Bone marrow (tissue), 2 donors: ENCODE results near the gene COX20.
A peak's percentile ranks its signal among the peaks of the same experiment; 100 is the strongest.
"Not testable (repeated sequence)": the region's sequence is repeated elsewhere in the genome, so short reads cannot be mapped to it uniquely, and the experiment has no call there.

Experiments used
- DNase-seq, 2 donors: peaks; one replicate each; lab custom pipeline; 2025; lab: John Stamatoyannopoulos, UW

Gene COX20

DNA sequence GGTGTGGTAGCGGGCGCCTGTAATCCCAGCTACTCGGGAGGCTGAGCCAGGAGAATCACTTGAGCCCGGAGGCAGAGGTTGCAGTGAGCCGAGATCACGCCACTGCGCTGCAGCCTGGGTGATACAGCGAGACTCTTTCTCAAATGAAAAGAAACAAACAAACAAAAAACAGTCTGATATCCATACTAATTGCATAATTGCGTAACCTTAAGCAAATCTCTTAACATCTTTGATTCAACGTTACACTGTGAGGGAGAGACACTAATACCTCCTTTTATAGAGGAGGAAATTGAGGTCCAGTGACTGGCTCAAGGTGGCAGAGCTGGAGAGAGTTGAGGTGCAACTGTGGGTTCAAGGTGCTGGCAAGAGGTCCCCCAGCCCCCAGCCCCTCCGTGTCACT lies 12.6 kb upstream of the COX20 start:
- DNase-seq = no peak

DNA sequence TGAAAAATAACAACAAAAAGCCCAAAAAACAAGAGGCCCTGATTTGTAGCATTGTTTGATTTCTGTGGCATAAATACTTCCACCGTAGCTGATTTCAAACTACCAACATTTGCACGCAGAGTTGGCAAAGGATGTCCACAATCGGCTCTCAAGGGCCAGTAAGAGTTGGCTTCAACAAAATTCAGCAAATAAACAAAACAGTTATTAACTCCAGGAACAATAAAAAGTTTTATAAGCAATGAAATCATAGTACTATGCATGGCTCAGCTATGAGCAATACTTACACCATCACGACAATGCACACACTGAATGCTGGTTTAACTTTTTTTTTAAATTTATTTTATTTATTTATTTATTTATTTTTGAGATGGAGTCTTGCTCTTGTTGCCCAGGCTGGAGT lies 8.7 kb upstream of the COX20 start:
- no peak for DNase-seq

DNA sequence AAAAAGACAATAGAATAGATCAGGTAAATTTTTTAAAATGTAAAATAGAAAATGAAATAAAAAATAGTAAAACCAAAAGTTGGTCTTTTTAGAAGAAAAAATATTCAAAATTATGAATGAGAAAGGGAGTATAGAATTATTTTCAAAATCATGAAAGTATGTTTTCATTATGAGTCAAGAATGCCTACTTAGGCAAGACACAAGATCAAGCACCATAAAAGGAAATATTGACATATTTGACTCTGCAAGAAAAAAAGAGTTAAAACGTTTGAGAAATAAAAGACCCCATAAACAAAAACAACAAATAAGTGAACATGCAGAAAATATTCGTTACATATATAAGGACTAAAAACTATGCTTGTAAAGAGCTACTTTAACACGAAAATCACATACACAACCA lies 4.8 kb upstream of the COX20 start:
- no peak for DNase-seq

DNA sequence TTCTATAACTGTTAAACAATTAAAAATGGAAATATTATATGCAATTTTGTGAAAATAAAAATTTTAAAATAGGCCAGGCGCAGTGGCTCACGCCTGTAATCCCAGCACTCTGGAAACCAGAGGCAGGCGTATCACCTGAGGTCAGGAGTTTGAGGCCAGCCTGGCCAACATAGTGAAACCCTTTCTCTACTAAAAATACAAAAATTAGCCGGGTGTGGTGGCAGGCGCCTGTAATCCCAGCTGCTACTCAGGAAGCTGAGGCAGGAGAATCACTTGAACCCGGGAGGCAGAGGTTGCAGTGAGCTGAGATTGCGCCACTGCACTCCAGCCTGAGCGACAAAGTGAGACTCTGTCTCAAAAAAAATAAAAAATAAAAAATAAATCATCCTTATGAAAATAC lies 2.2 kb upstream of the COX20 start:
- not testable (repeated sequence) for DNase-seq

DNA sequence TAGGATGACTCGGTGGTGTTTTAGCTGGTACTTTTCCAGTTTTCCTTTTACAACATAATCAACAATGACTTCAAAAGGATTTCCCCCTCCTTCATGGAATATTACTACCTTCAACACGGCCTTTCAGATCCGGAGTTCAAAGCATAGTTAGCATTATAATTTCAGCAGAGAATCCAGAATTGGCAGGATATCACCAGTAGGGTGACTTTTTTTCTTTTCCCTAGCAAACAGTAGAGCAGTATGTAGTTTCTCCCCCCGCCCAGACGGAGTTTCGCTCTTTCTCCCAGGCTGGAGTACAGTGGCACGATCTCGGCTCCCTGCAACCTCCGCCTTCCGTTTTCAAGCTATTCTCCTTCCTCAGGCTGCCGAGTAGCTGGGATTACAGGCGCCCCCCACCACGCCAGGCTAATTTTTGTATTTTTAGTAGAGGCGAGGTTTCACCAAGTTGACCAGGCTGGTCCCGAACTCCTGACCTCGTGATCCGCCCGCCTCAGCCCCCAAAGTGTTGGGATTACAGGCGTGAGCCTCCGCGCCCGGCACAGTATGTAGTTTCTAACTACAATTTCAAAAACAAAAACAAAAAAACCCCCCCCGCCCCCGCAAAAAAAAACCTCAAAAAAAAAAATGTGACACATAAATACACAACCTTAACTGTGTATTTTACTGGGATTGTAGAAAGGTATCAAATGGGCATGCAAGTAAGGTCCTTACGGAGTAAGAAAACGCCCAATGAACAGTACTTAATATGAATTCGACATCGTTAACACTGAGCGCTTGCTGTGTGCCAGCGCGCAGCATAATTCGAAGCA lies 1.5 kb upstream of the COX20 start:
- DNase-seq = peak; percentile 21 to 67

DNA sequence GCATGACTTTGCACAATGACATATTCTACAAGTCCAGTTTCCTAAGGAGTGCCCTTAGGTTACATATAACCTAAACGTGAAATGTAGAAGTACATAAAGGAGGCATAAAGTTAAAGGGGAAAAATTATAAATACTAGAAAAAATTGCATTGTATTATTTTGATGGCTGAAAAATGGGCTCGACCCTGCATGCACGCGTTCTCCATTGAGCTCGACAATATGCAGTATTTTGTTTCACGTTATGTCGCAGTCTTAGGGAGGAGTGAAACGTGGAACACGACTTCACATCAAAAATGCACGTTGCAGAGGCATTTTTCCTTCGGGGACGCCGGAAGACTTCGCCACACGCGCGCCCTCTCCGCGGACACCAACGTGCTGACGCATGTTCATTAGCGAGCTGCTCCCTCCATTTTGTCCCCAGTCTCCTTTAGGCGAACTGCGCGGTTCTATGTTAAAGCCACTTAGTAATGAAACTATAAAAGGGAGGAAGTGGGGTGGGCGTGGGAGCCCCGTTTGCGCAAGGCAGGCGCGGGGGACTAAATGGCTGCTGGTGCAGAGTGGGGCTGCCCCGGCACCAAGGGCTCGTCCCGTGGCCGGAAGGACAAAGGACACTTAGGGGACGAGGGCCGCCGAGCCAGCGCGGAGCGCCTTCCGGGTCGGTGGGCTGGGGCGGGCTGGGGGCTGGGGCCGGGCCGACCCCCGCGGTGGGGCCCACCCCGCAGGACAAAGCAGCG lies 749 bp upstream of the COX20 start:
- DNase-seq = peak; percentile 95 to 98

DNA sequence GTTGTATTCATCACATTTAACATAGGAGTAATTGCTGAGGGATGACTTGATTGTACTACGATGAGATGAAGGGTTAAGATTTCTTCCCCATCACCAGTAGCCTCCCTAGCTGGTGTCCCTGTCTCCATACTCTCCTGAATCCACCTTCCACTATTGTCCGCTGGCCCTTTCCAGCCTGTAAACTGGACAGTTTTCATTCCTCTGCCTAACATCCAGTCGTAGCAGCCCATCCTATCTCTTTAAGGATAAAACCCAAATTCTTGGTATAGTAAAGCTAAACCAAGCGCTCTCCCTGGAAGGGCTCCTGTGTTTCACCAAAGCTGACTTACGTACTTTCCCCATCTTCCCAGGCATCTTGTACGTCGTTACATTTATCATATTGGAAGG lies 670 bp downstream of the COX20 start:
- no peak for DNase-seq

DNA sequence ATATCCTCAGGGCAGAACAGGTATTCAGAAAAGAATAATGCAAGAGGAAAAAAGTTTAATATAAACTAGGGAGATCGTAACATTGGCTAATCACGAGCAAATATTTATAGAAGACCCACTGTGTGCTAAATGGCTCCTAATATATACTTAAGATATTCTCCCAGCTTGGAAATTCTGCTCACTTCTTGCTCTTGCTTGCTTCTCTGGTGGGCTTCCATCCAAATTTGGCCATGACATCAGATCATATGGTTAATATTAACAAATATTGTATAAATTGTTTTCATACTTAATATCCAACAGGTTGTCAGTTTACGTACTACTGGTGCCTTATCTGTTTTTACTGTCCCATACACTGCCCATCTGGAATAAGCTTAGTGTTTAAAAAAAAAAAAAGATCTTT lies 1.1 kb downstream of the COX20 start:
- DNase-seq = no peak

DNA sequence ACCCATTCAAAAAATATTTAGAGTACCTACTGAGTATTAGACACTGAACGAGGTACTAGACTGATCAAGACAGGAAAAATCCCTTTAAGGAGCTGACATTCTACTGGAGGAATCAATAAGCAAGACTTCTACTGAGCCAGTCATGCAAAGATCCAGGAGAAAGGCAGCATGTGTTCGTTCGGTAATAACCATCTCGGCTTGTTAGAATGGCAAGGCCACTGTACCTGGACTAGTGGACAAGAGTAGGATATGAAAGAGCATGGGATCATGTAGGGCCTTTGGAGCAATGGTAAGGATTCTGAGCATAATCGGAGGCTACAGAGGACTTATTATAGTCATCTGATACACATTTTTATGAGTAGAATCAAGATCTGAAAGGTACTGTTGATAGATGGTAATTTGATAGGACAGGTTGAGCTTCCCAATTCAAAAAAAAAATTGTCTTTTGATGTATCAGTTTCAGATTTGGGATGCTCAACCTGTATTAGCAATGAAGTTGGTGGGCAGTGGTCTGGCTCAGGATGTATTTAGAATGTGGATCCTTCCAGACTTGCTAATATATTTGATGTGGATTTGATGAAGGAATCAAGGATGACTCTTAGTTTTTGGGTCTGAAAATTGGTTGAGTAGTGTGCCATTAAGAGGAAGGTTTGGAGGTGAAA lies 2.3 kb downstream of the COX20 start:
- DNase-seq = no peak

DNA sequence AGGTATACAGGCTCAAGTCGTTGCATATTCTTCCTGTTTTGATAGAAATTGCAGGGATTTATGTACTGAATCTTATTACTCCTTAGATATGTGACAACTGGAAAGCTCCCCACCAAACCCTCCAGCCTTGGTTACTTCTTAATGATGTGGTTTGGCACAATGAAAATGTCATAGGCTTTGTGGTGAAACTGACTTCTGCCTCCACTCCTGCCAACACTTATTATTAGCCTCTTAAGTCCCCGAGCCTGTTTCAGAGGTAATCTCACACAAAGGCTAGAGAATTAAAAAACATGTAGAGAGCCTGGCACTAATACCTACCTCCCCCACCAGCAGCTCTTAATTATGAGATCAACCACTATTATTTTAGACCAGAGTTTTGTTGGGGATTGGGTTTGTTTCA lies 4.2 kb downstream of the COX20 start:
- DNase-seq = no peak

DNA sequence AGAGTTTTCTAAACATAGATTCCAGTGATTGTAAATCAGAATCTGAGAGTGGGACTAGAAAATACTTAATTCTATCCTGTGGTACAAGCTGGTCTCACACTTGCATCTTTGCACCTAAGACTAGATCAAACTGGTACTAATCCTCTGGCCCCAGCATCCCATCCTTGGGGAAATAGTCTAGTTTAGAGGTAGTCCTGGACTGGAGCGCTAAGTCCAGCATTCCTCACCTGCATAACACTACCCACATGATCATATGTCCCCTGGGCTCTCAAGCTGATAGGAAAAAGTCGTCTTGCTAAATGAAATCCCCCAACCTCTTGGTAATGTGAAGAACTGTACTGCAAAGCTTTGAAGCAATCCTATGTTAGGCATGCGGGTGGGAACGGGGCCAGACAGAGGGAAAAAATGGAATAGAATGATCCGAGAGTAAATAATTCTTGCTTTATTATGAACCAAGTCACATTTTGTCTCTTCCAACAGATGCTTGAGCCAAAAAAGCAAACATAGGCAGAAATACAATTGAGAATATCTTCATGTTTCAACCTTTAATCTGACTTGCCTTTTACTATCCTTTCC lies 4.8 kb downstream of the COX20 start:
- DNase-seq = no peak

DNA sequence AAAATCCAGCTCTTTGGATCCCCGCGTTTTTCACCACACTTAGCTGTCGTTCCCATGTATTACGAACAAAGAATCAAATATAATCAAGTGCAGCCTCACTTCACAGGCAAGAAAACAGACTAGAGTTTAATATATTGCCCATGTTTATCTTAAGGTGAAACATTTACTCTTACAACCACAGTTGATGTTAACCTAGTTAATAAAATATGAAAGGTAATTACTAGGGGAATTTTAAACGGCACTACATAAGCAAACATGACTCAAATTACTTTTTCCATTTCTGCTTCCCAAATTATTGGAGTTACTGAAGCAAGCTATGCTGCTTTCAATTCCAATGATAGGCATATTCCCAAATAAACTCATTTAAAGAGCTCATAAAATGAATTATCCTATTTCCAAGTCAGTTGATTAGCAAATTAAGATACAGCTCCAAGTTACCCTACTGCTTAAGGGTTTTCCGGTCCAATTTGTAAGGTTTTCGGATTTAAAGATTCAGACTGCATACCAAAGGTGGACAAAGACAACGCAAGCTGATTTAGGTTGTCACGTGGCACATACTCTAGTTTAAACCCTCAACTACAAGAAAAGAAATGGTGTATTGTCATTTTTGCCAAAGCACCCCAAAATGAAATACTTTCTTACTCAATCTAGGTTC lies 5.9 kb downstream of the COX20 start:
- DNase-seq = no peak

DNA sequence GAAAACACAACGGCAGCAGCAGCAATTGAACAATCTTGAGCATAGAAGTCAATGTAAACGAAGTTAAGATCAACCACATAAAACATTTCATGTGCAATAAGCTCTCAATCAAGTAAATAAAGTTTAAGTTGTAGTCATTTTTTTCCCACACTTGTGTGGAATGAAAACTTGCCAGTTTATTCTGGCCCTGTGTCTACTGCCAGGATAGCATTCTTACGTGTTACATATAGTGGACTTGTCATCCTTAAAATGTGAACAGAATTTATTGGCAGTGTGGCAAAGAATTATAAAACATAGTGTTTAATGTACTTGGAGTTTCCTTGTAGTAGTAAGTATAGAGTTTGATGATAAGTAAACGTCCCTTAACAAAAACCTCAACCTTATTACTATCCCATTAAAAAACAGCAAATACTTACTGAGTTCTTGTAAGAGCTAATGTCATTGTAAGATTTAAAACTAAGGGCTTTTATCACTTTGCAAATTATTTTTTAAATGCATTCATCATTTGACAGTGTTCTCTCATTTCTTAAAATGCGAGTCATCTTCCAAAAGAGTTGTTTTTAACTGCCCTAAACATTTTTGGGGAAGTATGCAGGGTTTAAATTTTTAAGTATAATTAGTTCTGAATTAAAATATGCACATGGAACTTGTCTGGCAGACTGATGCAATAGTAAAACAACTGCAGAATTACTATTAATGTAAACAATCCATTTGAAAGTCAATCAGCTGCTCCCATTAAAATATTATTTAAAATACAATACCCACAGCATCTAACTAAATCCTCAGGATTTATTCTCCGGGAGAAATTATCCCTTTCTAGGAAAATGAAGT lies 7.9 kb downstream of the COX20 start:
- no peak for DNase-seq

DNA sequence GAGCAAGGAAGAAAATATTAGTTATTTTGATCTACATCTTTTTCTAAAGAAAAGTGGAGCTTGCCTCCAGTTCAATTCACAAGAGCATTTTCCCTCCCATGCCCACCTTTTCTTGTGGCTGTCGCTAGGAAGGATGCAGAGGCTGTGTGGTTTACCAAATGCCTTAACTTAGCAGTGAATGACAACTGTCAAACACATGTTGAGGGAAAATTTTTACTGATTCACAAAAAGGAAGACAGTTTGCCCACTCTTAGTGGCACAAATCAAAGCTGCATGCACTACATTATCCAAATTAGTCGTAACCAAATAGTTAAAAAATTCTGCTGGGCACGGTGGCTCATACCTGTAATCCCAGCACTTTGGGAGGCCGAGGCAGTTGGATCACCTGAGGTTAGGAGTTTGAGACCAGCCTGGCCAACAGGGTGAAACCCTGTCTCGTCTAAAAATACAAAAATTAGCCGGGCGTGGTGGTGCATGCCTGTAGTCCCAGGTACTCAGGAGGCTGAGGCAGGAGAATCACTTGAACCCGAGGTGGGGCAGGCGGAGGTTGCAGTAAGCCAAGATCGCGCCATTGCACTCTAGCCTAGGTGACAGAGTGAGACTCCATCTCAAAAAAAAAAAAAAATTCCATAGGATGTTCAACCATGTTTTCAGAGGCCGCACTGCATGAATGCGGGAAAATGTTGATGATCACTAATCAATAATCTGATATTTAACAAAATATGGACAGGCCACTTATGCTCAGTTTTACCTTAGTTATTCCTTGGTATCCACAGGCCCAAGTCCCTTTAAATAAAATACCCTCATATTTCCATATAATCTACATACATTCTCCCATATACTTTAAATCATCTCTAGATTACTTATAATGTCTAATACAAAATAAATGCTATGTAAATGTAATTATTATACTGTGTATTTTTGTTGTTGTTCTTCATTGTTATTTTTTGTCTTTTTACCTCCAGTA lies 9.0 kb downstream of the COX20 start:
- no peak for DNase-seq

DNA sequence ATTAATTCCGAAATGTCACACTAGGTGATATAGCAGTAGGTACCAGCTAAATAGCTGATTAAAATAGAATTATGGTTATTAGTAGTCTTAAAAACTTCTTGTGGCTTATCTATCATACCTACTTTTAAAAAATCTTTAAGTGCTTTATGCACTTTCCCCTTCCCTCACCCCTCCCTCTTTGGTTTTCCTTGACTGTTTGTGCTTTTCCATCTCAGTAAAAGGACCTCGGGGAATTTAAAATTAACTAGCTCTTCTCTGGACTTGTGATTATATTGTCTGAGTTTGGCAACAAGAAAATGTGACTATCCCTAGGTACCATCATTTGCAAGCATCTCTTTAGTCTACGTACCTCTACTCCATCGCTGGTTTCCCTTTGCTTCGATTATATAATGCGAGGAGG lies 11.2 kb downstream of the COX20 start:
- no peak for DNase-seq

DNA sequence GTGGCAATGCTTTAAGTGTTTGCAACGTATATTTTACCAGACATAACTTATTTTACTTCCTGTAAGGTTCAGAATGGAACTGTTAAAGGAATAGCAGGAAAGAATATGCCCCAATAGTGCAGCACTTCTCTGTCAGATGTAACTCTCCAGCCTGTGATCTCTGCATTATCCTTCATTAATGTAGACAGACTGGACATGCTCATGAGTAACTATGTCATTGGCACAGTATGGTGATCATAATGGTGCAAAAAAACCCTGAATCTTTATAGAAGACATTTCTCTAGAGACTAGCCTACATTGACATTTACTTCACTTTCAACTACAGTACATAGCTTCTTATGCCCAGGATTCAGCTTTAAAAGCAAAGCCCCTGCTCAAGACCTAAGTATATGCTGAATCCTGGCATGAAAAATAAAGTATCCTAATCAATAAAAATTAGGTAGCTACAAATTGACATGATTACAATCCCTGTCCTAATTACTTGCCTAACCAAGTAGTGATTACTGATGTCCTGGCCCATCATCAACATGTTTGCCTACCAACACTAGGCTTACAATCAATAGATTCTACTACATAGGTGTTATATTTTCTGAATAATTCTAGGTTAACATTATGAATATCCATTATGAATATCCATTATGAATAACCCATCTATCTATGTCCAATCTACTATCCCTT lies 13.9 kb downstream of the COX20 start:
- DNase-seq = no peak

DNA sequence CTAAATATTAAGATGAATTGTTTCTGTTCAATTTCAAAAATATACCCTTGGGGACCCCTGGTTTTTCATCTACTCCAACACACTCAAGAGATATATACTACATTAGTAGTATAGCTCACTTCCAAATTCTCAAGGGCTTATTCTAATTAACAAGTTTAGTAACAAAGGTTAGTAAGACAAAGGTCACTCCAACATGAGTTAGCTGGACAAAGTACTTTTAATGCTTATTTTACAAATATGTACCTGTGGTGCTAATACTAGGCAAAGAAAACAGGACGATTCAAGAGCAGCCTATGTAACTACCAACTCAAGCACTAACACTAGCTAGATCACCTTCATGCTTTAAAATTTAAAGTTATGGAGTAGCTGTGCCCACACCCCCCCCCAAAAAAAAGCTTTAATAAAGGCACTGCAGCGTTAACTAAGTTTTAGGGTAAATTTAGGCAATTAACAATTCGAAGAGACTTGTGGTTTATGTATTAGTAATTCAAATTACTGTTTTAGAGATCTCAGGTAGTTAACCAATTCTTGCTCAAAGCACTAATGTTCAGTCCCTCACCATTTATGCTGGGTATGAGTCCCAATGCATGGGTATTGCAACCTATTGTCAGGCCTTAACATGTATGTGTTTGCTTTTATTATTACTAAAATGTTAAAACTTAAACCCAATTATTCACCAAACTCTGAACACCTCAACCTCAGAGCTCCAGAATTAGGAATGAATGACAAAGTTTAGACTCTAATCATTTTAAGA lies 14.8 kb downstream of the COX20 start:
- no peak for DNase-seq

DNA sequence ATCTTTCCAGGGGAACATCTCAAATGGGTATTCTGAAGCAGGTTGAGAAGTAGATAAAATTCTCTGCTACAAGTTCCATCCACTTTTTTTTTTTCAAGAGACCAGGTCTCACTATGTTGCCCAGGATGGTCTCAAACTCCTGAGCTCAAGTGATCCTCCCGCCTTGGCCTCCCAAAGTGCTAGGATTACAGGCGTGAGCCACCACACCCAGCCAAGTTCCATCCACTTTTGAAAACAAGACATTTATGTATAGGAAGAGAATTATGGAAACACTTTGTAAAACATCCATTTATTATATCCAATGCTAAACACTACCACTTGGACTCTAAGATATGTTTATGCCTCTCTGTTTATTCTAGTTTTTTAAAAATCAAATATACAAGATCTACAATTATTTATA lies 15.4 kb downstream of the COX20 start:
- no peak for DNase-seq
